ENCODE results near the gene CYBRD1.

Gene CYBRD1, protein sequence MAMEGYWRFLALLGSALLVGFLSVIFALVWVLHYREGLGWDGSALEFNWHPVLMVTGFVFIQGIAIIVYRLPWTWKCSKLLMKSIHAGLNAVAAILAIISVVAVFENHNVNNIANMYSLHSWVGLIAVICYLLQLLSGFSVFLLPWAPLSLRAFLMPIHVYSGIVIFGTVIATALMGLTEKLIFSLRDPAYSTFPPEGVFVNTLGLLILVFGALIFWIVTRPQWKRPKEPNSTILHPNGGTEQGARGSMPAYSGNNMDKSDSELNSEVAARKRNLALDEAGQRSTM

DNA sequence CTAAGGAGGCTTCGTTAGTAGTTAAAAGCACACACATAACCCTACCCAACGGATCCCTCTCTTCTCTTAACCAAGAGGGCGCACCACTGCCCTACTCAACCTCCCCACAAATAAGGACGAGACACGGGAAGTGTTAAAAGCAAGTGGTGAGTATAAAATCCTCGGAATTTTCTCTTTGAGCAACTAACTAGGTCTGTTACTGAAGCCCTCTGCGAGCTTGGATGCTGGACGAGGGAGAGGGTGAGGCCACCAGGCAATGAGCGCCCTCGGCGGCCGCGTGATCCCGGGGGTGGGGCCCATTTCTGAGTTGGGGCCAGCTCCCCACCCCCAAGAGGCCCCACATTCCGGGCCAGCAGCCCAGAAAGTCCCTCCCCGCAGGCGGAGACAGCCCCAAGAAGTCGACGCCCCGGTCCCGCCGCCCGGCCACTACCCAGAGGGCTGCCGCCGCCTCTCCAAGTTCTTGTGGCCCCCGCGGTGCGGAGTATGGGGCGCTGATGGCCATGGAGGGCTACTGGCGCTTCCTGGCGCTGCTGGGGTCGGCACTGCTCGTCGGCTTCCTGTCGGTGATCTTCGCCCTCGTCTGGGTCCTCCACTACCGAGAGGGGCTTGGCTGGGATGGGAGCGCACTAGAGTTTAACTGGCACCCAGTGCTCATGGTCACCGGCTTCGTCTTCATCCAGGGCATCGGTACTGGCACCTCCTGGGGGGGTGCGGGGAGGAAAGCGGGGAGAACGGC, at the start of gene CYBRD1:
CYBRD1 (plus strand) TSS at position 423 of the 736 bp plus-strand sequence; CDS start at position 495, 72 bp downstream.
- TF ChIP-seq, protein P1, sequence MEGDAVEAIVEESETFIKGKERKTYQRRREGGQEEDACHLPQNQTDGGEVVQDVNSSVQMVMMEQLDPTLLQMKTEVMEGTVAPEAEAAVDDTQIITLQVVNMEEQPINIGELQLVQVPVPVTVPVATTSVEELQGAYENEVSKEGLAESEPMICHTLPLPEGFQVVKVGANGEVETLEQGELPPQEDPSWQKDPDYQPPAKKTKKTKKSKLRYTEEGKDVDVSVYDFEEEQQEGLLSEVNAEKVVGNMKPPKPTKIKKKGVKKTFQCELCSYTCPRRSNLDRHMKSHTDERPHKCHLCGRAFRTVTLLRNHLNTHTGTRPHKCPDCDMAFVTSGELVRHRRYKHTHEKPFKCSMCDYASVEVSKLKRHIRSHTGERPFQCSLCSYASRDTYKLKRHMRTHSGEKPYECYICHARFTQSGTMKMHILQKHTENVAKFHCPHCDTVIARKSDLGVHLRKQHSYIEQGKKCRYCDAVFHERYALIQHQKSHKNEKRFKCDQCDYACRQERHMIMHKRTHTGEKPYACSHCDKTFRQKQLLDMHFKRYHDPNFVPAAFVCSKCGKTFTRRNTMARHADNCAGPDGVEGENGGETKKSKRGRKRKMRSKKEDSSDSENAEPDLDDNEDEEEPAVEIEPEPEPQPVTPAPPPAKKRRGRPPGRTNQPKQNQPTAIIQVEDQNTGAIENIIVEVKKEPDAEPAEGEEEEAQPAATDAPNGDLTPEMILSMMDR (IDR thresholded peaks at IDR 0.05; ENCODE audit: low read depth, low read length), result no peak
- TF ChIP-seq POLR2A (IDR thresholded peaks at IDR 0.05; ENCODE audit: extremely low read depth, insufficient read length) (peak; percentile 72), MYC (IDR thresholded peaks at IDR 0.05; ENCODE audit: low read depth, low read length) (peak; percentile 78)
- TF ChIP-seq, protein P2, sequence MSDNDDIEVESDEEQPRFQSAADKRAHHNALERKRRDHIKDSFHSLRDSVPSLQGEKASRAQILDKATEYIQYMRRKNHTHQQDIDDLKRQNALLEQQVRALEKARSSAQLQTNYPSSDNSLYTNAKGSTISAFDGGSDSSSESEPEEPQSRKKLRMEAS (IDR thresholded peaks at IDR 0.05; ENCODE audit: low read depth, low read length), result peak; percentile 46
- peak; percentile 93 for DNase-seq (ENCODE audit: low read depth)
- H3K4me3 ChIP-seq (ENCODE audit: low read depth, low read length), result peak within 1 kb of the TSS; percentile 75

DNA sequence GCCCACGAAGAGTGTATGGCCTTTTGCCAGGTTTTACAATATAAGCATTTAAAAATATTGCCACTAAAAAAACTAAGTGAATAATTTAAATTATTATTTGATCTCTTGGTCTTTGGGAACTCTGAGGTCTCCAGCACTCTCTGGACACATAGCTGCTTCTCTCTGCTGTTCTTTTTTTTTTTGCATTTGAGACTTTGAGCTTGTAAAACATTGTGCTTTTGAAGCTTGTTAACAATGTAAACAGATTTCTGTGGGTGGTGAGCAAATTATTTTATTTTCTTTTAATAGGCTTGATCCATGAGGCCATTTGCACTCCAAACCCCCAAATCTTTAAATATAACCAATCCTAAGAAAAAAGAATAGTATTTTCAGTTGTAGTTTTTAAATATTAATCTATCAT, 46.3 kb upstream of the CYBRD1 start:
- TF ChIP-seq, protein P2 (IDR thresholded peaks at IDR 0.05; ENCODE audit: low read depth, low read length), result no peak
- TF ChIP-seq MYC (IDR thresholded peaks at IDR 0.05; ENCODE audit: low read depth, low read length) (no peak), POLR2A (IDR thresholded peaks at IDR 0.05; ENCODE audit: extremely low read depth, insufficient read length) (no peak)
- TF ChIP-seq, protein P1 (IDR thresholded peaks at IDR 0.05; ENCODE audit: low read depth, low read length), result no peak
- no peak for DNase-seq (ENCODE audit: low read depth)
- H3K4me3 ChIP-seq (ENCODE audit: low read depth, low read length), result no peak overlapping the region

DNA sequence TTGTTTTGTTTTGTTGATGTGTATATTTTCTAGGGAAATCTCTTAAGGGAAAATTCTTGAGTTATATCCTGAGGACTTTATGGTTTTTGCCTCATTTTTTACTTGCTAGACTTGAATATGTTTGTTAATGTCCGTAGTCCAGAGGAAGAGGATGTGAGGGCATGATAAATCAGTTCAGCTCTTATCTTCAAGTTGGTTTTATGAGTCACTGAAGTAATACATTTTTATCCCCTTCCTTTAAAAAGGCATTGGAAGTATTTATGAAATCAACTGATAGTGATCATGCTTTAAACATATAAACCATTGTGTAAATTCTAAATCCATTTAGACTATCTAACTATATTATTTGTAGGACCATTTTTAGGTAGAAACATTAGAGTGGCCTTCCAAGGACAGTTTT, 43.9 kb upstream of the CYBRD1 start:
- no peak for TF ChIP-seq MYC (IDR thresholded peaks at IDR 0.05; ENCODE audit: low read depth, low read length)
- TF ChIP-seq POLR2A (IDR thresholded peaks at IDR 0.05; ENCODE audit: extremely low read depth, insufficient read length), result no peak
- TF ChIP-seq, protein P2 (IDR thresholded peaks at IDR 0.05; ENCODE audit: low read depth, low read length), result no peak
- TF ChIP-seq, protein P1 (IDR thresholded peaks at IDR 0.05; ENCODE audit: low read depth, low read length), result no peak
- no peak overlapping the region for H3K4me3 ChIP-seq (ENCODE audit: low read depth, low read length)
- DNase-seq (ENCODE audit: low read depth), result no peak

DNA sequence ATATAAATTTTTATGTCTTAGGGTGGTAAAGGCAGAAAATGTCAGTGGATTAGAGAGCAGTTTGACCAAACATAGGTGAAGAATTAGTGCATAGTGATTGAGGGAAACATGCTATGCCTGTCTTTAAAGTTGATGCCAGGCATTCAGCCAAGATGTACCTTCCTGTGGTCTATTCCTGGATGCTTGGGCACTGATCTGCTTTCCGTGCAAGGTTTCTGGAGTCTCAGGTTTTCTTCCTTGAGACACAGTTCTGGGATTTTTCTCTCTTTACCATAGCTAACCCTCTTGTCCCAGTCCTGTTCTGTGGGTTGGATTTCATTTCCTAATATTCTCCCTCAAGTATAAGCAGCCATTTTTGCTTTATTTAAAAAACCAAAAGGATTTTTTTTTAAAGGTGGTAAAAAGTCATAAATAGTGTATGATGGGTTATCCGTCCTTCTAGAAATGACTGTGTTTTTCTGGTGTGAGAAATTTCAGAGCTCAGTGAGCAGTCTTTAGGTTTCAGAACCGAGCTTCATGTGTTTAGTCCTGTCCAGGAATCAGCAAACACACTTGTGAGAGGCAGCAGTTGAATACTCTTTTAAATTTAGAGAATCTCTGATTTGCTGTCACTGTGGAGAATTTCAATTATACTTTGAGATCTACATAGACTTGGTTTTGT, 43.0 kb upstream of the CYBRD1 start:
- no peak overlapping the region for H3K4me3 ChIP-seq (ENCODE audit: low read depth, low read length)
- TF ChIP-seq, protein P1 (IDR thresholded peaks at IDR 0.05; ENCODE audit: low read depth, low read length), result no peak
- TF ChIP-seq MYC (IDR thresholded peaks at IDR 0.05; ENCODE audit: low read depth, low read length) (no peak), POLR2A (IDR thresholded peaks at IDR 0.05; ENCODE audit: extremely low read depth, insufficient read length) (no peak)
- TF ChIP-seq, protein P2 (IDR thresholded peaks at IDR 0.05; ENCODE audit: low read depth, low read length), result no peak
- DNase-seq (ENCODE audit: low read depth), result no peak

DNA sequence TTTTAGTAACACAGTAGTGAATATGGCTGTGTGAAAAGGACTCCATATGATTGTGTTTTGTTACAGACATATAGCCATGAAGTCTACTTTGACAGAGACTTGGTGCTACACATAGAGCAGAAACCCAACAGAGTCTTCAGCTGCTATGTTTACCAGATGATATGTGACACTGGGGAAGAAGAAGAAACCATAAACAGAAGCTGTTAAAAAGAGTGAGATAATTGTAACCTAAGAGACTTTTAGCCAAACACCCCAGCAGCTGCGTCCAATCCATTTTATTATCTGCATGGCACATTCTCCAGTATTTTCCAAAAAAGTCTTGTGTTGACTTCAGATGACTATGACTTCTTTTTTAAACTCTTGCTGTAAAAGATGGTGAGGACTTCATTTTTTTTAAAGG, 41.4 kb upstream of the CYBRD1 start:
- no peak overlapping the region for H3K4me3 ChIP-seq (ENCODE audit: low read depth, low read length)
- no peak for DNase-seq (ENCODE audit: low read depth)
- TF ChIP-seq, protein P1 (IDR thresholded peaks at IDR 0.05; ENCODE audit: low read depth, low read length), result no peak
- TF ChIP-seq POLR2A (IDR thresholded peaks at IDR 0.05; ENCODE audit: extremely low read depth, insufficient read length) (no peak), MYC (IDR thresholded peaks at IDR 0.05; ENCODE audit: low read depth, low read length) (no peak)
